SHP77 treated with DMSO at 0.1 percent for 48 hours (cell line): ENCODE results near the gene NXPE3.

Experiments
- DNase-seq: peaks from one replicate; lab custom pipeline; 2025; lab: John Stamatoyannopoulos, UW

Gene NXPE3

GRCh38 chr3:101829437-101829830 lies 50.4 kb downstream of the NXPE3 start:
- no peak for DNase-seq

- no peak for DNase-seq
Observed at GRCh38 chr3:101829874-101830273, 50.9 kb downstream of the NXPE3 start.

GRCh38 chr3:101833446-101833974 lies 54.5 kb downstream of the NXPE3 start:
- DNase-seq: no peak

GRCh38 chr3:101835676-101836075 lies 56.7 kb downstream of the NXPE3 start:
- DNase-seq: no peak

- DNase-seq: no peak
Observed at GRCh38 chr3:101836160-101836559, 57.1 kb downstream of the NXPE3 start.

GRCh38 chr3:101836652-101837598 lies 57.9 kb downstream of the NXPE3 start:
- no peak for DNase-seq

- no peak for DNase-seq
Observed at GRCh38 chr3:101838691-101839090, 59.7 kb downstream of the NXPE3 start.

- no peak for DNase-seq
Observed at GRCh38 chr3:101840066-101840465, 61.1 kb downstream of the NXPE3 start.

- DNase-seq: no peak
Observed at GRCh38 chr3:101842245-101842934, 63.4 kb downstream of the NXPE3 start.

GRCh38 chr3:101842935-101843330 lies 63.9 kb downstream of the NXPE3 start:
- DNase-seq: no peak

- no peak for DNase-seq
Observed at GRCh38 chr3:101845425-101845824, 66.4 kb downstream of the NXPE3 start.

GRCh38 chr3:101846709-101847108 lies 67.7 kb downstream of the NXPE3 start:
- DNase-seq: no peak

GRCh38 chr3:101847328-101847727 lies 68.3 kb downstream of the NXPE3 start:
- DNase-seq: no peak

- no peak for DNase-seq
Observed at GRCh38 chr3:101848326-101848725, 69.3 kb downstream of the NXPE3 start.

- DNase-seq: peak; percentile 57
Observed at GRCh38 chr3:101848754-101849713, 70.0 kb downstream of the NXPE3 start, which contains the start of gene NFKBIZ. Gene NFKBIZ, plus strand, starts transcription at chr3:101849514. Its CDS starts 115 bp downstream, at chr3:101849629.

- no peak for DNase-seq
Observed at GRCh38 chr3:101849714-101850245, 70.8 kb downstream of the NXPE3 start.

GRCh38 chr3:101850246-101851051 lies 71.4 kb downstream of the NXPE3 start:
- DNase-seq: no peak

GRCh38 chr3:101851072-101851770 lies 72.2 kb downstream of the NXPE3 start:
- DNase-seq: no peak

GRCh38 chr3:101851850-101852714 lies 73.1 kb downstream of the NXPE3 start:
- DNase-seq: no peak
